T-helper 1 cell treated with Interleukin-12 subunit alpha and Interleukin-12 subunit beta and Interleukin-4 antibody, amounts not matched to agents 30 μg/mL and 1 μg/mL, for 36 hours (primary cell): ENCODE measurements around the gene AUP1.

Experiments
- H3K27ac Mint-ChIP-seq: one replicate; pipeline ENCODE4 v1.8.0; 2021; ENCODE audit warnings: mild to moderate bottlenecking, mixed read lengths
- H3K27me3 Mint-ChIP-seq: one replicate; pipeline ENCODE4 v1.8.0; 2021; ENCODE audit warnings: low read depth, mixed read lengths
- H3K36me3 Mint-ChIP-seq: one replicate; pipeline ENCODE4 v1.8.0; 2021; ENCODE audit warnings: low read depth, mixed read lengths
- H3K4me1 Mint-ChIP-seq: one replicate; pipeline ENCODE4 v1.8.0; 2021; ENCODE audit warnings: low read depth, mixed read lengths
- H3K4me3 Mint-ChIP-seq: one replicate; pipeline ENCODE4 v1.8.0; 2021; ENCODE audit warnings: mild to moderate bottlenecking, moderate library complexity, mixed read lengths
- H3K9me3 Mint-ChIP-seq: one replicate; pipeline ENCODE4 v1.8.0; 2021; ENCODE audit warnings: mixed read lengths

The AUP1 gene

GRCh38 chr2:74529357-74530238 is at the start of gene AUP1, which contains the start of gene HTRA2:
Gene AUP1 (minus strand): TSS chr2:74529706. CDS start chr2:74529629, 77 bp downstream.
Gene HTRA2 (plus strand): TSS chr2:74529933. CDS start chr2:74530007, 74 bp downstream.
- H3K27me3 Mint-ChIP-seq, result no peaks in the 10 kb centered on the region
- peak within 1 kb of the TSS; percentile 96 for H3K27ac Mint-ChIP-seq
- H3K9me3 Mint-ChIP-seq, result no peaks in the 10 kb centered on the region
- peaks cover 48% of the 10 kb centered on the region for H3K4me1 Mint-ChIP-seq
- H3K36me3 Mint-ChIP-seq, result peaks cover 45% of the 10 kb centered on the region
- peak within 1 kb of the TSS; percentile 97 for H3K4me3 Mint-ChIP-seq

GRCh38 chr2:74578408-74578807 is 48.9 kb upstream of the AUP1 start:
- Mint-ChIP-seq H3K4me1 (peaks cover 42% of the 10 kb centered on the region), H3K36me3 (peaks cover 6% of the 10 kb centered on the region), H3K27ac (peak overlapping the region; percentile 70), H3K9me3 (no peaks in the 10 kb centered on the region), H3K27me3 (no peaks in the 10 kb centered on the region), H3K4me3 (no peak overlapping the region)

DNA sequence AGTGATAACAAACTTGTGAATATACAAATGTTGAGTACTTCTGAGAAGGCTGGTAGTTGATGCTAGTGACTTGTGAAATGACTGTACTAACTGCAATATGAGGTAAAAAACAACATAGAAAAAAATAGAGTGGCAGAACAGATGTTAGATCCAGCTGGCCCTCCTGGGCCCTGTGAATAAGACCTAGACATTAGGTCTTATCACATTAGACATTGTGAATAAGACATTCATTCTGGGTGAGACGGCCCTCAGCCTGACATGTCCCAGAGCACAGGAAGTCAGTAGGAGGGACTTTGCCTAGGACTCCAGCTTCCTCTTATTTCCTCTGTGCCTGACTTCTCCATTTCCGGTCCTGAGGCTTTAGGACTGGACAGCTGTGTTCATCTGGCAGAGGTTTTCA is 47.9 kb upstream of the AUP1 start:
- Mint-ChIP-seq H3K9me3 (no peaks in the 10 kb centered on the region), H3K4me3 (no peak overlapping the region), H3K4me1 (peaks cover 39% of the 10 kb centered on the region)

DNA sequence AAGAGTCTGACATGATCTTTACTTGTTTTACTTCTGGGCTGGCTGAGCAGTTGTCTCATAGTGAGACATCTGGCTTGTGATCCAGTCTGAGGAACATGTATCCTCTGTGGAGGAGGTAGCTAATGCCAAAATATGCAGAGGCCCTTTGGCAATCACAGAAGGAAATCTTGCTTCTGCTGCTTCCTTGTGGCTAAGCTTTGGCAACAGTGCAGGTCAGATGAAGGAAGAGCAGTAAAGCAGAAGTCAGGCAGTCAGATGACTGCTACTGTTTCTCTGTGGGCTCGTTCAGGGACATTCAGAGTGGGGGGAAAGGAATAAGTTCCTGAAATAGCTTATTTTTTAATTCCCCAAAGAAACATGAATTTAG is 47.3 kb upstream of the AUP1 start:
- no peak overlapping the region for H3K4me3 Mint-ChIP-seq
- H3K36me3 Mint-ChIP-seq, result peaks cover 6% of the 10 kb centered on the region
- peak overlapping the region; percentile 17 for H3K27ac Mint-ChIP-seq

More for the DNA sequence above, 47.9 kb upstream of the AUP1 start:
- H3K36me3 Mint-ChIP-seq, result peaks cover 6% of the 10 kb centered on the region
- no peaks in the 10 kb centered on the region for H3K27me3 Mint-ChIP-seq
- H3K27ac Mint-ChIP-seq, result peak overlapping the region; percentile 46

DNA sequence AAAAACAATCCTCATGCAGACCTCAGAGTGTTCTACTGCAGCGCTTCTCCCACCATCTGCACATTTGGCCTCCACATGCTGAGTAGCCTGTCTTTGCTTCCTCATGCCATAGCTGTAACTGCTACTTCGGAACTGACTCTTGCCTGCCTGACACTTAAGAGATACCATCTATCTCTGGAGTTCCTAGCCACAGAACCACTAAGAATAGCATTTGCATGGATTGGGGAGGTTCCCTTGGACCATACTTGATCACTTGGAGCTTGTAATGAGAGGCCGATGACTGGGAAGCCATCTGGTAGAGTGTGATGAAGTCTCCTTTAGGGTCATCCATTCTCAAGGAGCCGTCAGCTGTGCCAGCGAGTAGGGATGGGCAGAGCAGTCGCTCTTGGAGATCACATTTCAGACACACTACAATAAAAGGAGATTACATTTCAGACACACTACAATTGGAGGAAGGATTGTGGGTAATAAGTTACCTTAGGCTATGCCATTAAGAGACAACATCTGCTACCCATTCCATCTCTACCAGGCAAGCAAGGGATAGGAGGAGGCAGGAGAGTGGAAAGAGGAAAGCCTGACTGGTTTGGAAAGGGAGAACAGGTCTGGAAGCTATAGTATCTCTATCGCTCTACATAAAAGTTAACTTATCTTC is 46.8 kb upstream of the AUP1 start:
- Mint-ChIP-seq H3K36me3 (peaks cover 6% of the 10 kb centered on the region), H3K4me1 (peaks cover 39% of the 10 kb centered on the region), H3K9me3 (no peaks in the 10 kb centered on the region), H3K4me3 (no peak overlapping the region), H3K27ac (peak overlapping the region; percentile 17), H3K27me3 (no peaks in the 10 kb centered on the region)

More for the DNA sequence above, 47.3 kb upstream of the AUP1 start:
- Mint-ChIP-seq H3K9me3 (no peaks in the 10 kb centered on the region), H3K4me1 (peaks cover 39% of the 10 kb centered on the region), H3K27me3 (no peaks in the 10 kb centered on the region)

DNA sequence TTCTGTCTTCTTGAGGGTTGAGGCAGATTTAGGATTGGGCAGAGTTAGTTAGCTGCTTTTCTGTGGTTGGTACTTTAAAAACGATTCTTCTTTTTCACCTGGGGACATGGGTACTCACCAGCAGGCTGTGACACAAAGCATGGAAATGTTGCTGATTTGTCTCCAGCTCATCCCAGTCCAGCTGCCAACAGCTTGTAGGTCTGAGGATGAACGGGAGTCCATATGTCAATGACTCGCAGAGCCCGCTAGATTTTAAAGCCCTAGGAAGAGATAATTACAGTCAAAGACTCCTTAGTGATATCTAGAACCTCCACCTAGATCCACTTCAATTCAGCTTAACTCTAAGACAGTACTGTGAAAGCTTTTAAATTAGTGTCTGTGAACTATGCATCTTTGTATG is 45.8 kb upstream of the AUP1 start:
- Mint-ChIP-seq H3K4me3 (no peak overlapping the region), H3K27ac (no peak overlapping the region), H3K9me3 (no peaks in the 10 kb centered on the region), H3K36me3 (peaks cover 6% of the 10 kb centered on the region), H3K27me3 (no peaks in the 10 kb centered on the region), H3K4me1 (peaks cover 39% of the 10 kb centered on the region)

DNA sequence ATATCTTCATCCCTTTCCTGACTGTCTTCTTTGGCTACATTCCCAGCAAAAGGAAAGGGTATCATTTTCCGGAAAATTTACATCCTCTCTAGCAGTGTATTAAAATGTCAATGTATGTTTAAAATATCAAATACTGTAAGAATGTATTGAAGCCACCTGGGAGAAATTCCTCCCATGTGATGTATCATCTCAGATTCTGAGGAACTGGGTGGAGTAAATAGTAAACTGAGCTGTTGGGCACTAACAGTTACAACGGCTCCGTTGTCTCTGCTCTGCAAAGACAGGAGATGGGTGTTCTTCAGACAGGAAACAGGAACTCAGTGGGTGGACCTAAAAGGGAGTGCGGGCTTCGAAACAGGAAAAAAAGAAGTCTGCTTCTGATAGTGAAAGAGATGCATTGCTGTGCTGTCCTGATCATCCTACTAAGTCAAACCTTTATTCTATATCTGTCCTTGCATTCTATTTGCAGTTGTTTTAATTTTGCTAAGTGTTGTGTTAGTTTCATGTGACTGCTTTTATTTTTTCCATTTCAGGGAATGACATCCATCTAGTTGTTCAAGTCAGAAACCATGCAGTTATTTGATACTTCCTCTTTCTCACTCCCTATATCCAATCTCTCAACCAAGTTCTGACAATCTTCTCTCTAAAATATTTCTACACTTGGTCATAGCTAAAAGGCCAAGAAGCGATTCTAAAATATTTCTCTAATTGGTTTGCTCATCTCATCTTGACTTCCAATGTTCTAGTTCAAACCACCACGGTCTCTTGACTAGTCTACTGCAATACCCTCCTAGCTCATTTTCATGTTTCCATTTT is 44.4 kb upstream of the AUP1 start:
- H3K27ac Mint-ChIP-seq, result peak overlapping the region; percentile 79
- H3K9me3 Mint-ChIP-seq, result no peaks in the 10 kb centered on the region
- no peaks in the 10 kb centered on the region for H3K27me3 Mint-ChIP-seq
- H3K4me1 Mint-ChIP-seq, result peaks cover 42% of the 10 kb centered on the region
- peak overlapping the region; percentile 47 for H3K4me3 Mint-ChIP-seq
- H3K36me3 Mint-ChIP-seq, result peaks cover 6% of the 10 kb centered on the region

- Mint-ChIP-seq H3K4me3 (no peak overlapping the region), H3K27ac (no peak overlapping the region), H3K36me3 (peaks cover 5% of the 10 kb centered on the region), H3K27me3 (no peaks in the 10 kb centered on the region), H3K9me3 (no peaks in the 10 kb centered on the region), H3K4me1 (peaks cover 41% of the 10 kb centered on the region)
Observed at GRCh38 chr2:74572178-74572925, 42.8 kb upstream of the AUP1 start.

GRCh38 chr2:74571058-74571457 is 41.6 kb upstream of the AUP1 start:
- Mint-ChIP-seq H3K36me3 (peaks cover 4% of the 10 kb centered on the region), H3K27me3 (no peaks in the 10 kb centered on the region), H3K4me1 (peaks cover 36% of the 10 kb centered on the region), H3K4me3 (no peak overlapping the region), H3K27ac (no peak overlapping the region), H3K9me3 (no peaks in the 10 kb centered on the region)

DNA sequence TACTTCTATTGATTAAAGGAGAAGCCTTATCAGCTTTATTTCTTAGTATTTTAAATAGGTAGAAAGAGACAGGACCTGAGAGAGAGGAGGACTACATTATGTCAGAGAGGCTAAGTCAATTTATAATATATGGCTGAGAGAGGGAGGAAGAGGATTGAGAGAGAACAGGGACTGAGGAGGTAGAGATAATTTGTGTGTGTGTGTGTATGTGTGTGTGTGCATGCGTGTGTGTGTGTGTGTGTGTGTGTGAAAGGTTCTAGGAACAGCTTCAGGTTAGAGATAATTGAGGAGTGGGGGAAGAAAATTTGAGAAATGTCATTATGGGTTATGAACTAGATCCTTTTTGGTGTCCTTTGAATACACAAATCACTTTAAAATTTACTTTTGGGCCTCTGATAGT is 40.2 kb upstream of the AUP1 start:
- Mint-ChIP-seq H3K9me3 (no peaks in the 10 kb centered on the region), H3K4me1 (peaks cover 35% of the 10 kb centered on the region)

DNA sequence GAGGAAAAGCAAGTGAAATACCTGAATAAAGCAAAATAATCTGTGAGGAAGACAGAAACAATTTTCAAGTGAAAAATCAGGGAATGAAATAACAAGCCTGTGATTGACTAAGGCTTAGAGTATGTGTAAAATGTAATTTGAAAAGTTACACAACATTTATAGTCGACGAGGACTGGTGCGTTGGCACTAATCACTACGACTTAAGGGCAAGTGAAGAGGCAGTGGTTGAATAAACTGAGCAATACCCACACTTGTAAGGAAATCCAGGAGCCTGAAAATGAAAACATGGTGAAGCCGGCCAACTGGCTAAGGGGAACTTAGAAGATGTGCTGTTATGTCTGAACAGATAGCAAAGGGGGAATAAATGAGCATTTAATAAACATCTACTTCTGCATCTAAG is 38.4 kb upstream of the AUP1 start:
- Mint-ChIP-seq H3K36me3 (no peaks in the 10 kb centered on the region), H3K4me1 (peaks cover 26% of the 10 kb centered on the region), H3K27me3 (no peaks in the 10 kb centered on the region), H3K4me3 (no peak overlapping the region), H3K27ac (no peak overlapping the region), H3K9me3 (no peaks in the 10 kb centered on the region)

More for the DNA sequence above, 40.2 kb upstream of the AUP1 start:
- Mint-ChIP-seq H3K4me3 (no peak overlapping the region), H3K27ac (no peak overlapping the region), H3K36me3 (peaks cover 4% of the 10 kb centered on the region), H3K27me3 (no peaks in the 10 kb centered on the region)

- peaks cover 2% of the 10 kb centered on the region for H3K36me3 Mint-ChIP-seq
- H3K9me3 Mint-ChIP-seq, result no peaks in the 10 kb centered on the region
- no peaks in the 10 kb centered on the region for H3K27me3 Mint-ChIP-seq
- peak overlapping the region; percentile 68 for H3K27ac Mint-ChIP-seq
- no peak overlapping the region for H3K4me3 Mint-ChIP-seq
- H3K4me1 Mint-ChIP-seq, result peaks cover 35% of the 10 kb centered on the region
Observed at GRCh38 chr2:74566754-74567085, 37.2 kb upstream of the AUP1 start.

GRCh38 chr2:74566076-74566753 is 36.7 kb upstream of the AUP1 start:
- Mint-ChIP-seq H3K27me3 (no peaks in the 10 kb centered on the region), H3K36me3 (peaks cover 2% of the 10 kb centered on the region), H3K27ac (peak overlapping the region; percentile 68), H3K4me3 (no peak overlapping the region), H3K4me1 (peaks cover 36% of the 10 kb centered on the region), H3K9me3 (no peaks in the 10 kb centered on the region)
